HUES6 (cell line): ENCODE measurements around the gene SNCB.

Experiments
- H3K27ac ChIP-seq: 2 replicates; pipeline ENCODE4 v1.7.0; 2013; ENCODE audit warnings: low read depth, mild to moderate bottlenecking, low read length, inconsistent platforms
- H3K27me3 ChIP-seq: 2 replicates; pipeline ENCODE4 v1.6.1; 2013; ENCODE audit warnings: low read length; ENCODE audit not compliant: control insufficient read depth, insufficient read depth
- H3K36me3 ChIP-seq: 2 replicates; pipeline ENCODE4 v1.6.1; 2013; ENCODE audit warnings: low read length; ENCODE audit not compliant: control insufficient read depth, insufficient read depth
- H3K4me1 ChIP-seq: 2 replicates; pipeline ENCODE4 v1.6.1; 2013; ENCODE audit warnings: low read length; ENCODE audit not compliant: control insufficient read depth, insufficient read depth
- H3K4me3 ChIP-seq: 2 replicates; pipeline ENCODE4 v1.5.1; 2013; ENCODE audit warnings: low read depth, low read length
- H3K9ac ChIP-seq: one replicate; pipeline ENCODE4 v1.6.1; 2013; ENCODE audit warnings: mild to moderate bottlenecking, low read length
- H3K9me3 ChIP-seq: 2 replicates; pipeline ENCODE4 v1.6.1; 2013; ENCODE audit warnings: low read depth, low read length; ENCODE audit not compliant: control insufficient read depth, insufficient read depth

SNCB gene

DNA sequence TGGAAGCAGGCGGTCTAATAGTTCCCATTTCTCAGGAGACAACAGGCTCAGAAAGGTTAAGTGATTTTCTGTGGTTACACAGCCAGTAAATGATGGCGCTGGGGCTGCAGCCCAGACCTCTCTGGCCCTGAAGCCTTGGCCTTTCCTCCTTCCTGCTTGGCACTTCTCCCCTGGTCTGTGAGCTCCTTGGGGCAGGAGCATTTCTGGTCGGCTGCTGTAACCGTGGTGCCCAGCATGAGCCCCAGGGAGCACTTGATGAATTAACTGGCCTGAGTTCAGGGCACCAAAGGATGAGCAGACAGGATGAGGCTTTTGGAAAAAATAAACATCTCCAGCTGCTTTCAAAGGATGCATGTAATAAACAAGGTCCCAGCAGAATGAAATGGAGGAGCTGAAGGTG, 51.0 kb downstream of the SNCB start:
- H3K4me1 ChIP-seq = no peaks in the 10 kb centered on the region
- no peaks in the 10 kb centered on the region for H3K36me3 ChIP-seq
- H3K9ac ChIP-seq = no peak overlapping the region
- H3K4me3 ChIP-seq = no peak overlapping the region
- no peaks in the 10 kb centered on the region; the same call in 1 of the 2 replicates for H3K9me3 ChIP-seq
- no peak overlapping the region for H3K27ac ChIP-seq
- no peaks in the 10 kb centered on the region for H3K27me3 ChIP-seq

DNA sequence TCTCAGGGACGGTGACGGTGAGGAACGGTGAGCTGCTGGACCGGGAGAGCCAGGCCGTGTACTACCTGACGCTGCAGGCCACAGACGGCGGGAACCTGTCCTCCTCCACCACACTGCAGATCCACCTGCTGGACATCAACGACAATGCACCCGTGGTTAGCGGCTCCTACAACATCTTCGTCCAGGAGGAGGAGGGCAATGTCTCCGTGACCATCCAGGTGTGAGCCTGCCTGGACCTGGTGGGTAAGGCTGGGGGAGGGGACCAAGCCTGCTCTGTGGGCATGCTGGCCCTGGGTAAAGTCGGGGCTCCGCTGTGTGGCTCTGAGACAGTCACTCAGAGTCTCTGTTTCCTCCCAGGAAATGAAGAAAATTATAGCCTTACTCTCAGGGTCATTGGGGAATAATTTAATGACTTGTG, 51.9 kb downstream of the SNCB start:
- no peaks in the 10 kb centered on the region for H3K4me1 ChIP-seq
- no peak overlapping the region for H3K9ac ChIP-seq

DNA sequence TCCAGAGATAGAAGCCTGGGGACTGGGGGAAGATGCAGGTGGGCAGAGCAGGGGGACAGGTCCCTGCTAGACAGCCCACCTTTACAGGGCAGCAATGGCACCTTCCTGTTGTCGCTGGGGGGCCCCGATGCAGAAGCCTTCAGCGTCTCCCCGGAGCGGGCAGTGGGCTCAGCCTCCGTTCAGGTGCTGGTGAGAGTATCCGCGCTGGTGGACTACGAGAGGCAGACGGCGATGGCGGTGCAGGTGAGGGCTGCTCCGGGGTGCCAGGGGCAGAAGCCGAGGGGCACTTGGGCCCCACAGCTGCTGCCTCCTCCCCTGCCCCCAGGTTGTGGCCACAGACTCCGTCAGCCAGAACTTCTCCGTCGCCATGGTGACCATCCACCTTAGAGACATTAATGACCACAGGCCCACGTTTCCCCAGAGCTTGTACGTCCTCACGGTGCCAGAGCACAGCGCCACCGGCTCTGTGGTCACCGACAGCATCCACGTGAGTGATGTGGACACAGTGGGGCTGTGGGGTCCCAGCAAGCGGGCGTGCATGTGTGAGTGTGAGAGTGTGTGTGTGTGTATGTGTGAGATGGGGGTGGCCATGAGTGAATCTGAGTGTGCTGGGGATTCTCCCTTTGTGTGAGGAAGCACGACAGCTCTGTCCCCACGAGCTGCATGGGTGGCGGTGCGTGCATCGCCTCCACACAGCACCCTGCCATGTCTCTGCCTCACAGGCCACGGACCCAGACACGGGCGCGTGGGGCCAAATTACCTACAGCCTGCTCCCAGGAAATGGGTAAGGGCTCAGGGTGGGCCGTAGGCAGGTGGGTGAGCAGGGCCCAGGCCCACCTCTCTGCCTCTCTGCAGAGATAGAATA, 52.8 kb downstream of the SNCB start:
- Histone ChIP-seq H3K9ac (no peak overlapping the region), H3K36me3 (no peaks in the 10 kb centered on the region), H3K4me3 (no peak overlapping the region), H3K27me3 (peaks cover 4% of the 10 kb centered on the region; the same call in 1 of the 2 replicates), H3K4me1 (no peaks in the 10 kb centered on the region), H3K27ac (no peak overlapping the region), H3K9me3 (no peaks in the 10 kb centered on the region)

More for the DNA sequence above, 51.9 kb downstream of the SNCB start:
- H3K36me3 ChIP-seq = no peaks in the 10 kb centered on the region
- no peaks in the 10 kb centered on the region for H3K9me3 ChIP-seq
- H3K27ac ChIP-seq = no peak overlapping the region
- no peaks in the 10 kb centered on the region for H3K27me3 ChIP-seq
- no peak overlapping the region for H3K4me3 ChIP-seq

DNA sequence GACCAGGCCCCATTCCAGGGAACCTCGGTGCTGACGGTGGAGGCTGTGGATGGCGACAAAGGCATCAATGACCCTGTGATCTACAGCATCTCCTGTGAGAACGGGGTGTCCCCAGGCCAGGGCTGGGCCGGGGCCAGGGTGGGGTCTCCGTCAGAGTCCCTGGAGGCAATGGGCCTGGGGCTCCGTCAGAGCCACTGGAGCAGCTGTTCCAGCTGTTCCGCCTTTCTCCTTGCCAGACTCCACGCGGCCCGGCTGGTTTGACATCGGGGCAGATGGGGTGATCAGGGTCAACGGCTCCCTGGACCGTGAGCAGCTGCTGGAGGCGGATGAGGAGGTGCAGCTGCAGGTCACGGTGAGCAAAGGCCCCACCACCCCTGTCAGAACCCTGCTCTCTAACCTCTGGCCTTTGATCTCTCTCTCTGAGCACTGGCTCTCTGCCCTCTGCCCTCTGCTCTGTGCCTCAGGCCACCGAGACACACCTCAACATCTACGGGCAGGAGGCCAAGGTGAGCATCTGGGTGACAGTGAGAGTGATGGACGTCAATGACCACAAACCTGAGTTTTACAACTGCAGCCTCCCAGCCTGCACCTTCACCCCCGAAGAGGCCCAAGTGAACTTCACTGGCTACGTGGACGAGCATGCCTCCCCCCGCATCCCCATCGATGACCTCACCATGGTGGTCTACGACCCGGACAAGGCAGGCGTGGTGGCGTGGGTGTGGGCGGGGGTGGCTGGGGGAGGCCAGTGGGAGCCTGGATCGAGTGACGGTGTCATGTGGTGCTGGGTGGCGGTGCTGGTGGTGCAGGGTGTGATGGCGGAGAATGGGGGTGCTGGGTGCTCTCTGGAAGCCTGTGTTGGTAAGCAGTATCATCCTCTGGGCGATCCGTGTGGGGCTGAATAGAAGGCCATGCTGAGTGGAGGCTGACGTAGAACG, 54.6 kb downstream of the SNCB start:
- H3K4me3 ChIP-seq = no peak overlapping the region

DNA sequence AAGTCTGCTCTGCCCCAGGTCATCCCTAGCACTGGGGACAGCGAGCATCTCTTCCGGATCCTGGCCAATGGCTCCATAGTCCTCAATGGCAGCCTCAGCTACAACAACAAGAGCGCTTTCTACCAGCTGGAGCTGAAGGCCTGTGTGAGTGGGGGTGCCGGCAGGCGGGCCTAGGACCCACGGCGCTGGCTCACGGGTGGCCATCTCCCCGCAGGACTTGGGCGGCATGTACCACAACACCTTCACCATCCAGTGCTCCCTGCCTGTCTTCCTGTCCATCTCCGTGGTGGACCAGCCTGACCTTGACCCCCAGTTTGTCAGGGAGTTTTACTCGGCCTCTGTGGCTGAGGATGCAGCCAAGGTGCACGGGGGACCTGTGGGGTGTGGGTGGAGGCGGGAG, 55.3 kb downstream of the SNCB start:
- Histone ChIP-seq H3K4me3 (no peak overlapping the region), H3K27me3 (peaks cover 7% of the 10 kb centered on the region; the same call in 1 of the 2 replicates), H3K4me1 (no peaks in the 10 kb centered on the region), H3K27ac (no peak overlapping the region), H3K9ac (no peak overlapping the region), H3K9me3 (no peaks in the 10 kb centered on the region), H3K36me3 (no peaks in the 10 kb centered on the region)

More for the DNA sequence above, 54.6 kb downstream of the SNCB start:
- Histone ChIP-seq H3K9me3 (no peaks in the 10 kb centered on the region), H3K9ac (no peak overlapping the region), H3K27me3 (peaks cover 7% of the 10 kb centered on the region; the same call in 1 of the 2 replicates), H3K27ac (no peak overlapping the region), H3K4me1 (no peaks in the 10 kb centered on the region), H3K36me3 (no peaks in the 10 kb centered on the region)

DNA sequence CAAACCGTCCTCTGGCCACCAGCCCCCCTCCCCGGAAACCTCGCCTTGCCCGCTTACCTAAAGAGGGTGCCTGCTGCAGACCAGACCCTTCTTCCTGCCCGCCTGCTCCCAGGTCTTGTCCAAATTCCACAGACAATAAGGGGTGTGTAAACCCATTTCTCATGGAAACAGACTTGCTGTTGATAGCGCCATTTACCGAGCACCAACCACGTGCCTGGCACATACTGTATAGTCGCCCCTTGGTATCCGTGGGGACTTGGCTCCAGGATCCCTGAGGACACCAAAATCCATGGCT, 56.1 kb downstream of the SNCB start:
- H3K9me3 ChIP-seq = no peaks in the 10 kb centered on the region
- no peaks in the 10 kb centered on the region for H3K4me1 ChIP-seq
- H3K36me3 ChIP-seq = no peaks in the 10 kb centered on the region
- peaks cover 7% of the 10 kb centered on the region; the same call in 1 of the 2 replicates for H3K27me3 ChIP-seq
- H3K9ac ChIP-seq = no peak overlapping the region
- H3K27ac ChIP-seq = no peak overlapping the region
- H3K4me3 ChIP-seq = no peak overlapping the region

DNA sequence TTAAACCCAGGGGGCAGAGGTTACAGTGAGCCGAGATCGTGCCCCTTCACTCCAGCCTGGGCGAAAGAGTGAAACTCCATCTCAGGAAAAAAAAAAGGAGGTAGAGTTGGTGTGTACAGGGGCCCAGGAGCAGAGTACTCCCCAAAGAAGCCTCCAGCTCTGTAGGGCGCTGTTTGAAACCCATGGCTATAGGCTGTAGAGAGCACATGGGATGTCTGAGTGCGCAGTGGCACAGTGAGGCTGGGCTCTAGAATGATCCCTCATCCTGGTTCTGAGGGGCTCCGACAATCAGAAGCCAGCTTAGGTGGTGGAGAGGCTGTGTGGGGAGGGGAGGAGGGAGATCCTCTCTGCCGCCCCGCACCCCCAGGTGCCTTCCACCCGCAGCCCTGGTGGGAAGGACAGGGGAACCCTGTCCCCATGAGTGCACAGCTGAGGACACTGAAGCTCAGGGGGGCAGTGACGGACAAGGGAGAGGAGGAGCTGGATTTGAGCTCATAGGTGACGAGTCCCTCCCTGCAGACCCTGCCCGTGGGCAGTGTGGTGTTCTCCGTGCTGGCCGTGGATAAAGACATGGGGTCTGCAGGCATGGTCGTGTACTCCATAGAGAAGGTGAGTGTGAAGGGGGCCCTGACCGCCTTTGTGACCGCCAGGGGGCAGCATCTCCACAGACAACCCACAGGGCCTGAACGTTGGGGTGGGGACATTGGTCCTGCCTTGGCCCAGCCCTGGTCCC, 56.6 kb downstream of the SNCB start:
- H3K4me1 ChIP-seq = no peaks in the 10 kb centered on the region
- H3K27ac ChIP-seq = no peak overlapping the region
- H3K4me3 ChIP-seq = no peak overlapping the region
- H3K9me3 ChIP-seq = no peaks in the 10 kb centered on the region
- peaks cover 7% of the 10 kb centered on the region; the same call in 1 of the 2 replicates for H3K27me3 ChIP-seq
- no peak overlapping the region for H3K9ac ChIP-seq
- no peaks in the 10 kb centered on the region for H3K36me3 ChIP-seq
